ENCODE results near the gene PACSIN2. TPM values are rescaled to one million over a fixed set of nuclear protein-coding genes. Genes with fewer than 3 reads are reported as not detected.

The PACSIN2 gene
- total and polyA plus RNA-seq, 10 of the 15 experiments (the other 5 are each of a cell fraction or from before 2014, with no cell fraction given): 0.93 to 78.7 (median 46.8) TPM

DNA sequence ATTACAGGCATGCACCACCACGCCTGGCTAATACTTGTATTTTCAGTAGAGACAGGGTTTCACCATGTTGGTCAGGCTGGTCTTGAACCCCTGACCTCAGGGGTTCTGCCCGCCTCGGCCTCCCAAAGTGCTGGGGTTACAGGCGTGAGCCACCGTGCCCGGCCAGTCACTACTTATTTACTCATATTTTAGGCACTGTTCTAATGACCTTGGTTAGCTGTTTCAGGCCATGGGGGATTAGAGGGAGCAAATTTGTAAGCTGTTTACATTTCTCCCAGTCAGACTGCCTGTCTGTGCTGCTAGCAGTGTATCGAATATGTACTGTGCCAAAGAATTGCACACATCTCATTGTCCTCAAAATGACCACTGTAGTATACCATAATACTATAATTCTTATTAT lies 32.7 kb upstream of the PACSIN2 start:
- FAIRE-seq: no peak
- H3K27me3 ChIP-seq (replicated peaks in 1 of 2; ENCODE audit: control insufficient read depth in 2 of 2, insufficient read depth in 2 of 2, low read length in 1 of 2): no peaks in the 10 kb centered on the region; a peak in 1 of 4 replicates
- ATAC-seq: no peak
- in situ Hi-C loops (cut with MboI) (no loop called here), intact Hi-C loops (cut with micrococcal nuclease; ENCODE audit: unreplicated experiment) (no loop called here)
- no peak for DNase-seq (ENCODE audit: low read depth, low spot score)
- no peak overlapping the region for H3K4me2 ChIP-seq (ENCODE audit: control insufficient read depth, insufficient read depth)
- no peaks in the 10 kb centered on the region for H3K4me1 ChIP-seq (ENCODE audit: control insufficient read depth, insufficient read depth, low read length)
- TF ChIP-seq, protein P1, sequence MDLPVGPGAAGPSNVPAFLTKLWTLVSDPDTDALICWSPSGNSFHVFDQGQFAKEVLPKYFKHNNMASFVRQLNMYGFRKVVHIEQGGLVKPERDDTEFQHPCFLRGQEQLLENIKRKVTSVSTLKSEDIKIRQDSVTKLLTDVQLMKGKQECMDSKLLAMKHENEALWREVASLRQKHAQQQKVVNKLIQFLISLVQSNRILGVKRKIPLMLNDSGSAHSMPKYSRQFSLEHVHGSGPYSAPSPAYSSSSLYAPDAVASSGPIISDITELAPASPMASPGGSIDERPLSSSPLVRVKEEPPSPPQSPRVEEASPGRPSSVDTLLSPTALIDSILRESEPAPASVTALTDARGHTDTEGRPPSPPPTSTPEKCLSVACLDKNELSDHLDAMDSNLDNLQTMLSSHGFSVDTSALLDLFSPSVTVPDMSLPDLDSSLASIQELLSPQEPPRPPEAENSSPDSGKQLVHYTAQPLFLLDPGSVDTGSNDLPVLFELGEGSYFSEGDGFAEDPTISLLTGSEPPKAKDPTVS (IDR thresholded peaks at IDR 0.05; ENCODE audit: low read depth, low read length): no peak
- TF ChIP-seq, protein P2, sequence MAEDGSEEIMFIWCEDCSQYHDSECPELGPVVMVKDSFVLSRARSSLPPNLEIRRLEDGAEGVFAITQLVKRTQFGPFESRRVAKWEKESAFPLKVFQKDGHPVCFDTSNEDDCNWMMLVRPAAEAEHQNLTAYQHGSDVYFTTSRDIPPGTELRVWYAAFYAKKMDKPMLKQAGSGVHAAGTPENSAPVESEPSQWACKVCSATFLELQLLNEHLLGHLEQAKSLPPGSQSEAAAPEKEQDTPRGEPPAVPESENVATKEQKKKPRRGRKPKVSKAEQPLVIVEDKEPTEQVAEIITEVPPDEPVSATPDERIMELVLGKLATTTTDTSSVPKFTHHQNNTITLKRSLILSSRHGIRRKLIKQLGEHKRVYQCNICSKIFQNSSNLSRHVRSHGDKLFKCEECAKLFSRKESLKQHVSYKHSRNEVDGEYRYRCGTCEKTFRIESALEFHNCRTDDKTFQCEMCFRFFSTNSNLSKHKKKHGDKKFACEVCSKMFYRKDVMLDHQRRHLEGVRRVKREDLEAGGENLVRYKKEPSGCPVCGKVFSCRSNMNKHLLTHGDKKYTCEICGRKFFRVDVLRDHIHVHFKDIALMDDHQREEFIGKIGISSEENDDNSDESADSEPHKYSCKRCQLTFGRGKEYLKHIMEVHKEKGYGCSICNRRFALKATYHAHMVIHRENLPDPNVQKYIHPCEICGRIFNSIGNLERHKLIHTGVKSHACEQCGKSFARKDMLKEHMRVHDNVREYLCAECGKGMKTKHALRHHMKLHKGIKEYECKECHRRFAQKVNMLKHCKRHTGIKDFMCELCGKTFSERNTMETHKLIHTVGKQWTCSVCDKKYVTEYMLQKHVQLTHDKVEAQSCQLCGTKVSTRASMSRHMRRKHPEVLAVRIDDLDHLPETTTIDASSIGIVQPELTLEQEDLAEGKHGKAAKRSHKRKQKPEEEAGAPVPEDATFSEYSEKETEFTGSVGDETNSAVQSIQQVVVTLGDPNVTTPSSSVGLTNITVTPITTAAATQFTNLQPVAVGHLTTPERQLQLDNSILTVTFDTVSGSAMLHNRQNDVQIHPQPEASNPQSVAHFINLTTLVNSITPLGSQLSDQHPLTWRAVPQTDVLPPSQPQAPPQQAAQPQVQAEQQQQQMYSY (CRISPR knock-in tag; IDR thresholded peaks at IDR 0.05): no peak
- no peak for TF ChIP-seq NFYA (IDR thresholded peaks at IDR 0.05; ENCODE audit: borderline replicate concordance, low read depth, low read length)
- TF ChIP-seq MTA3 (IDR thresholded peaks at IDR 0.05; ENCODE audit: borderline replicate concordance, low read length): no peak
- TF ChIP-seq PAX8 (IDR thresholded peaks at IDR 0.05): no peak
- no peak for TF ChIP-seq HDAC6 (IDR thresholded peaks at IDR 0.05; ENCODE audit: unreplicated experiment)
- TF ChIP-seq ZNF274 (IDR thresholded peaks at IDR 0.05; ENCODE audit: insufficient read depth, insufficient read length): no peak
- TF ChIP-seq, protein P3, sequence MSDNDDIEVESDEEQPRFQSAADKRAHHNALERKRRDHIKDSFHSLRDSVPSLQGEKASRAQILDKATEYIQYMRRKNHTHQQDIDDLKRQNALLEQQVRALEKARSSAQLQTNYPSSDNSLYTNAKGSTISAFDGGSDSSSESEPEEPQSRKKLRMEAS (IDR thresholded peaks at IDR 0.05; ENCODE audit: low read depth, low read length): no peak
- no peak for TF ChIP-seq ZNF384 (IDR thresholded peaks at IDR 0.05; ENCODE audit: borderline replicate concordance, low read depth, low read length)
- TF ChIP-seq HDAC2 (IDR thresholded peaks at IDR 0.05): no peak
- H3K27ac ChIP-seq (ENCODE audit: control insufficient read depth, insufficient read depth): no peak overlapping the region
- H3K79me2 ChIP-seq (ENCODE audit: control insufficient read depth, insufficient read depth, low read length): no peaks in the 10 kb centered on the region
- H3K9me3 ChIP-seq (replicated peaks; ENCODE audit: control insufficient read depth, insufficient read depth, low read length): no peaks in the 10 kb centered on the region
- no peaks in the 10 kb centered on the region for H4K20me1 ChIP-seq (ENCODE audit: control insufficient read depth, insufficient read depth)
- no peak overlapping the region for H2AFZ ChIP-seq (ENCODE audit: control insufficient read depth, low read depth, low read length)
- ChIA-PET SMC1A (ENCODE audit: uncharacterized antibody, unreplicated experiment) (no interaction called here), RAD21 (ENCODE audit: unreplicated experiment) (no interaction called here), CTCF (interaction anchor here (1.3 kb wide), 1 partner anchor 14 kb away, joined by 3 read pairs; no protein-coding TSS in a partner anchor), POLR2A (no interaction called here)
- no peak overlapping the region for H3K9ac ChIP-seq (ENCODE audit: control insufficient read depth, insufficient read depth, low read length)
- no TSS peak for BruUV-seq (replicated peaks)
- H3K4me3 ChIP-seq: no peak overlapping the region
- whole genome bisulfite sequencing (ENCODE audit: insufficient coverage, insufficient replicate concordance, low lambda C conversion rate, missing lambda C conversion rate): 72% methylated on average over 7 of the region's 7 CpGs
- no peaks in the 10 kb centered on the region for H3K36me3 ChIP-seq (ENCODE audit: control insufficient read depth in 2 of 2, insufficient read depth in 2 of 2, low read length in 1 of 2)

All from GM12878 (cell line).